Body of pancreas (tissue), 4 donors: Measurements from ENCODE around the gene ZNF653.

Experiments used
- CTCF ChIP-seq, 7 experiments: fragments of 450-650 bp in 4 of 7; fragments of 200-600 bp in 3 of 7; sonication (generic) in 3 of 7; IDR thresholded peaks; one replicate each; pipeline ENCODE4 v1.5.1; 2016 to 2019; ENCODE audit warnings: antibody characterized with exemption in 7 of 7
- POLR2A ChIP-seq, 3 donors: fragments of 450-650 bp; IDR thresholded peaks; one replicate each; pipeline ENCODE4 v1.6.1; 2016; ENCODE audit warnings: antibody characterized with exemption in 3 of 3, mild to moderate bottlenecking in 2 of 3

- no peak for TF ChIP-seq POLR2A (IDR thresholded peaks at IDR 0.05)
- TF ChIP-seq CTCF (IDR thresholded peaks at IDR 0.05) = no peak
These were observed 16.3 kb downstream of the ZNF653 start for GRCh38 chr19:11489378-11489777.
